Stimulated activated CD8-positive, alpha-beta memory T cell treated with anti-CD3 and anti-CD28 coated beads, Interleukin-15, amount 100 ng/mL, for 4 hours (primary cell): Measurements from ENCODE around the gene KPNB1.

Experiments used
- DNase-seq, 2 donors: peaks; one replicate each; pipeline ENCODE4 v3.0.0-alpha.2; 2020; ENCODE audit warnings: low read depth in 2 of 2

Gene KPNB1

GRCh38 chr17:47696717-47697642 is 47.3 kb downstream of the KPNB1 start:
- no peak for DNase-seq

GRCh38 chr17:47697906-47698711 is 48.4 kb downstream of the KPNB1 start:
- DNase-seq, result no peak

GRCh38 chr17:47698749-47699535 is 49.2 kb downstream of the KPNB1 start:
- peak; percentile 61 to 68 for DNase-seq

GRCh38 chr17:47699536-47699840 is 49.8 kb downstream of the KPNB1 start:
- DNase-seq, result no peak

- no peak for DNase-seq
Measured at GRCh38 chr17:47700471-47701449, 51.0 kb downstream of the KPNB1 start.

GRCh38 chr17:47701608-47702007 is 51.9 kb downstream of the KPNB1 start:
- no peak for DNase-seq

GRCh38 chr17:47702391-47702995 is 52.8 kb downstream of the KPNB1 start:
- DNase-seq, result no peak

- DNase-seq, result peak; percentile 68 to 69
Measured at GRCh38 chr17:47703191-47703591, 53.5 kb downstream of the KPNB1 start.

GRCh38 chr17:47703671-47704070 is 54.0 kb downstream of the KPNB1 start:
- no peak for DNase-seq

GRCh38 chr17:47704116-47704515 is 54.4 kb downstream of the KPNB1 start:
- no peak for DNase-seq

GRCh38 chr17:47704736-47705135 is 55.0 kb downstream of the KPNB1 start:
- DNase-seq, result no peak

- no peak for DNase-seq
Measured at GRCh38 chr17:47705536-47706530, 56.1 kb downstream of the KPNB1 start.

GRCh38 chr17:47707056-47707804 is 57.5 kb downstream of the KPNB1 start:
- DNase-seq, result no peak

- no peak for DNase-seq
Measured at GRCh38 chr17:47707884-47708283, 58.2 kb downstream of the KPNB1 start.

GRCh38 chr17:47708312-47708863 is 58.7 kb downstream of the KPNB1 start:
- DNase-seq, result no peak

- DNase-seq, result no peak
Measured at GRCh38 chr17:47708864-47709541, 59.3 kb downstream of the KPNB1 start.

GRCh38 chr17:47709594-47709993 is 59.9 kb downstream of the KPNB1 start:
- no peak for DNase-seq
